Parathyroid adenoma (tissue), 2 donors: ENCODE data around the gene MX1.

Source experiments
- H2AFZ ChIP-seq: fragments of 300-600 bp; sonication (generic); one replicate; pipeline ENCODE4 v1.7.0; 2017; ENCODE audit warnings: antibody characterized with exemption, mild to moderate bottlenecking
- H3K27ac ChIP-seq: fragments of 300-600 bp; sonication (generic); one replicate; pipeline ENCODE4 v1.7.0; 2017
- H3K27me3 ChIP-seq: fragments of 300-600 bp; sonication (generic); one replicate; pipeline ENCODE4 v1.7.0; 2017; ENCODE audit warnings: low read length; ENCODE audit not compliant: control insufficient read depth, insufficient read depth
- H3K36me3 ChIP-seq: fragments of 300-600 bp; sonication (generic); one replicate; pipeline ENCODE4 v1.7.0; 2017; ENCODE audit warnings: low read length; ENCODE audit not compliant: control insufficient read depth, insufficient read depth
- H3K4me1 ChIP-seq: fragments of 300-600 bp; sonication (generic); one replicate; pipeline ENCODE4 v1.7.0; 2017; ENCODE audit warnings: control low read depth
- H3K4me2 ChIP-seq: fragments of 300-600 bp; sonication (generic); one replicate; pipeline ENCODE4 v1.7.0; 2017; ENCODE audit warnings: low read length
- H3K4me3 ChIP-seq: fragments of 300-600 bp; sonication (generic); one replicate; pipeline ENCODE4 v1.7.0; 2017; ENCODE audit warnings: low read depth, low read length
- H3K79me2 ChIP-seq: fragments of 300-600 bp; sonication (generic); one replicate; pipeline ENCODE4 v1.7.0; 2017; ENCODE audit warnings: control low read depth
- H3K9ac ChIP-seq: fragments of 300-600 bp; sonication (generic); one replicate; pipeline ENCODE4 v1.7.0; 2017; ENCODE audit warnings: mild to moderate bottlenecking
- H3K9me3 ChIP-seq: fragments of 300-600 bp; sonication (generic); one replicate; pipeline ENCODE4 v1.7.0; 2017; ENCODE audit warnings: low read length; ENCODE audit not compliant: control insufficient read depth
- TF ChIP-seq, protein P1 (sequence below): fragments of 300-600 bp; sonication (generic); IDR thresholded peaks from one replicate; pipeline ENCODE4 v1.7.0; 2017; ENCODE audit warnings: antibody characterized with exemption, mild to moderate bottlenecking
- donor health status: primary hyperparathyroidism.

MX1 gene

DNA sequence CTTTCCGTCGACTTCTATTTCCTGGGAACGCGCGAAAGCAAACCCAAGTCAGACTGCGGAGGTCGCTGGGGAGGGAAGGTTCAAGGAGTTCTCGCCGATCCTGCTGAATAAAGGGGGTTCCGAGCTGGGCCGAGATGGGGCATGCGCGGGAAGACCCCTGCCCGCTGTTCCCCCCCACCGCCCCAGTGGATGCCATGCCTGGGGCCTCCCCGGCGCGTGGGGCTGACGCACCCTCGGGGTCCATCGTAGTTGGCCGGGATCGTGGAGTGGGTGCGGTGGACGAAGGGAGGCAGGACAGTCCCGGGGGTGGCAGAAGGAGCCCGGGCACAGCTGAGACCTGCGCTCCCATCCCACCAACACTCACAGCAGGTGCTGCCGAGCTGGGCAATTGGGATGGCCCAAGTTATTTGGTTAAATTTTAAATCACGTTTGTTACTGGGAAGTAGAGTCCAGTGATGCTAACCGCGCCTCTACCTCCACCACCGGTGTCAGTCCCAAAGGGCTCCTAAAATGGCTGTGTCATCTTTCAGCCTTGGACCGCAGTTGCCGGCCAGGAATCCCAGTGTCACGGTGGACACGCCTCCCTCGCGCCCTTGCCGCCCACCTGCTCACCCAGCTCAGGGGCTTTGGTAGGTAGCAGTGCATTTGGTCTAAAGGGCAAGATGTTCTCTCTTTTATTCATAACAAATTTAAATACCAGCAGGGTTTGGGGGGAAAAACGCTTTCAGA, 801 bp downstream of the MX1 start:
- Histone ChIP-seq H3K4me2 (peak overlapping the region; percentile 83), H3K27ac (no peak overlapping the region), H3K79me2 (no peaks in the 10 kb centered on the region), H3K9me3 (no peaks in the 10 kb centered on the region), H3K27me3 (no peaks in the 10 kb centered on the region), H3K4me1 (no peaks in the 10 kb centered on the region), H3K4me3 (peak overlapping the region; percentile 64), H3K9ac (no peak overlapping the region), H2AFZ (peak overlapping the region; percentile 39), H3K36me3 (no peaks in the 10 kb centered on the region)
- TF ChIP-seq, protein P1, sequence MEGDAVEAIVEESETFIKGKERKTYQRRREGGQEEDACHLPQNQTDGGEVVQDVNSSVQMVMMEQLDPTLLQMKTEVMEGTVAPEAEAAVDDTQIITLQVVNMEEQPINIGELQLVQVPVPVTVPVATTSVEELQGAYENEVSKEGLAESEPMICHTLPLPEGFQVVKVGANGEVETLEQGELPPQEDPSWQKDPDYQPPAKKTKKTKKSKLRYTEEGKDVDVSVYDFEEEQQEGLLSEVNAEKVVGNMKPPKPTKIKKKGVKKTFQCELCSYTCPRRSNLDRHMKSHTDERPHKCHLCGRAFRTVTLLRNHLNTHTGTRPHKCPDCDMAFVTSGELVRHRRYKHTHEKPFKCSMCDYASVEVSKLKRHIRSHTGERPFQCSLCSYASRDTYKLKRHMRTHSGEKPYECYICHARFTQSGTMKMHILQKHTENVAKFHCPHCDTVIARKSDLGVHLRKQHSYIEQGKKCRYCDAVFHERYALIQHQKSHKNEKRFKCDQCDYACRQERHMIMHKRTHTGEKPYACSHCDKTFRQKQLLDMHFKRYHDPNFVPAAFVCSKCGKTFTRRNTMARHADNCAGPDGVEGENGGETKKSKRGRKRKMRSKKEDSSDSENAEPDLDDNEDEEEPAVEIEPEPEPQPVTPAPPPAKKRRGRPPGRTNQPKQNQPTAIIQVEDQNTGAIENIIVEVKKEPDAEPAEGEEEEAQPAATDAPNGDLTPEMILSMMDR: no peak

DNA sequence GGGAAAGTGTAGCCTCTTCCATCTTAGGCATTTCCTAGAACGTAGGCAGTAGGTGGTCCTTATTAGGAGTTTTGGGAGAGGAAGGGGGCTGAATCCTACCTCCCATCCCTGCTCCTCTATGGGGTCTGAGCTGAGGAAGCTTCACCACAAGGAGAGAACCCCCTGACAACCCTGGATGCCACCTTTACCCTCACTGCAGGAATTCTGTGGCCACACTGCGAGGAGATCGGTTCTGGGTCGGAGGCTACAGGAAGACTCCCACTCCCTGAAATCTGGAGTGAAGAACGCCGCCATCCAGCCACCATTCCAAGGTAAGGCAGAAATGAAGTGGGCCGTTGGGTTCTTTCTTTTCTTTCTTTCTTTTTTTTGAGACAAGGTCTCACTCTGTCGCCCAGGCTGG, 1.5 kb downstream of the MX1 start:
- H3K9me3 ChIP-seq: no peaks in the 10 kb centered on the region
- TF ChIP-seq, protein P1: no peak
- no peaks in the 10 kb centered on the region for H3K36me3 ChIP-seq
- H2AFZ ChIP-seq: no peak overlapping the region
- no peak overlapping the region for H3K9ac ChIP-seq
- no peak overlapping the region for H3K4me2 ChIP-seq
- H3K4me3 ChIP-seq: no peak overlapping the region
- H3K4me1 ChIP-seq: no peaks in the 10 kb centered on the region
- no peaks in the 10 kb centered on the region for H3K79me2 ChIP-seq
- no peaks in the 10 kb centered on the region for H3K27me3 ChIP-seq
- H3K27ac ChIP-seq: no peak overlapping the region

DNA sequence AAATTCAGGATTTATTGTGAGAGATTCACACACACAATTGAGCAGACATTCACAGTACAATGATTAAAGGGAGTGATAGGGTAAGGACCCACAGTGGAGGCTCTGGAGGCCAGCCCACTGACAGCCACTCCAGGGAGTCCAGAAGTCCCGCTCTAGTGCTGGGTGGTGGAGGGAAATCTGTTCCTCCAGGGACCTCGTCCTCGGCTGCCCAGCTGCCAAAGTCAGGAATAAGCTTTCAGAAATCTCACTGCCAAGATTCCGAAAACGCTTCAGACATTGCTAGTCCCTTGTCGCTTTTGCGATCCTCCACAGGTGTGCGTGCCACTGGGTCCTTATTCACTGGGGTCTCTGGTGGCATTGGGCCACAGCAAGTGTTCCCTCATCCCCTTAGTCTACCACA, 2.3 kb downstream of the MX1 start:
- TF ChIP-seq, protein P1: no peak
- Histone ChIP-seq H3K36me3 (no peaks in the 10 kb centered on the region), H2AFZ (no peak overlapping the region)

DNA sequence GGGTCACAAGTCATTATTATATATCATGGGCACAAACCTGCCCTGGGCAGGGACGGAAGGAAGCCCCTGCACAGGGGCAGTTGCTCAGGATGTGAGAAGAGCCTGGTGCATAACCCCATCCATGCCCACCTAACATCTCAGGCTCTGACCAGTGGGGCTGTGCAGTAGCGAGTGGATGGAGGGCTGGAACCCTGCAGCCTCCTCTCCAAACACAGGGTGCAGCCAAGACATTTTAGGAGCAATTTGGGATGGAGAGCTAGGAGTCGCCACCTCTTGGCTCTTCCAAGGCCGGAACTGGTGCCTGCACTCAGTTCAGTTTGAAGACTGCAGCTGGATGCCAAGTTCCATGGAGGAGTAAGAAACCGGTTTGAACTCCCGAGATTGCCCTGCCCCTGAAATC, 2.8 kb downstream of the MX1 start:
- Histone ChIP-seq H3K36me3 (no peaks in the 10 kb centered on the region), H3K4me3 (no peak overlapping the region), H3K4me2 (no peak overlapping the region), H3K79me2 (no peaks in the 10 kb centered on the region), H3K27ac (no peak overlapping the region), H3K9ac (no peak overlapping the region), H3K9me3 (no peaks in the 10 kb centered on the region), H3K27me3 (no peaks in the 10 kb centered on the region), H3K4me1 (no peaks in the 10 kb centered on the region), H2AFZ (no peak overlapping the region)
- TF ChIP-seq, protein P1: no peak

More for the DNA sequence above, 2.3 kb downstream of the MX1 start:
- H3K9me3 ChIP-seq: no peaks in the 10 kb centered on the region
- H3K4me2 ChIP-seq: no peak overlapping the region
- H3K4me3 ChIP-seq: no peak overlapping the region
- no peak overlapping the region for H3K9ac ChIP-seq
- no peaks in the 10 kb centered on the region for H3K27me3 ChIP-seq
- no peaks in the 10 kb centered on the region for H3K4me1 ChIP-seq
- H3K27ac ChIP-seq: no peak overlapping the region
- no peaks in the 10 kb centered on the region for H3K79me2 ChIP-seq

DNA sequence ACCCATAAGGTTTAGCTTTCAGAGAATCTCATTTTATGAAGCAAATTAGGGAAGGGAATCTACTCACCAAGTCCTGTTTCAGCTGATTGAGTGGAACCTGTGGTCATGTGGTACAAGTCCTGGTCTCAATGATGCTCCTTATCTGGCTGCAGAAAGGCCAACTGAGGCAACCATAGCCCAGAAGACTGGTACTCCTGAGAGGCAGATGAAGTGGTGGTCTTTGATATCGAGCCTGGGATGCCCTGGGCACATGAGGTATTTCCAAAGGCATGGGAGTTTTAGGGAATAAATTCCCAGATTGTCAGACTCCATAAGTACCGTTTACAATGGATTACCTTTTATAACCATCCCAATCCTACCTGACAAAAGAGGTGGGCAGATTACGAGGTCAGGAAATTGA, 3.3 kb downstream of the MX1 start:
- H3K9ac ChIP-seq: no peak overlapping the region
- no peaks in the 10 kb centered on the region for H3K27me3 ChIP-seq
- H3K27ac ChIP-seq: no peak overlapping the region
- no peaks in the 10 kb centered on the region for H3K4me1 ChIP-seq
- no peak overlapping the region for H3K4me3 ChIP-seq
- no peaks in the 10 kb centered on the region for H3K9me3 ChIP-seq
- H3K4me2 ChIP-seq: no peak overlapping the region
- H2AFZ ChIP-seq: no peak overlapping the region
- H3K79me2 ChIP-seq: no peaks in the 10 kb centered on the region
- TF ChIP-seq, protein P1: no peak
- no peaks in the 10 kb centered on the region for H3K36me3 ChIP-seq
